Placental epithelial cell (primary cell): ENCODE measurements around the gene OR2T8. TPM values are rescaled to one million over a fixed set of nuclear protein-coding genes. Genes with fewer than 3 reads are reported as not detected.

ENCODE experiments used
- total RNA-seq: library from RNA; depleted of rRNA; stranded (reverse); fragments of >200 nt; gene quantifications from 2 replicates; pipeline ENCODE4 v1.2.3, GENCODE V29; 2012

OR2T8 gene, protein sequence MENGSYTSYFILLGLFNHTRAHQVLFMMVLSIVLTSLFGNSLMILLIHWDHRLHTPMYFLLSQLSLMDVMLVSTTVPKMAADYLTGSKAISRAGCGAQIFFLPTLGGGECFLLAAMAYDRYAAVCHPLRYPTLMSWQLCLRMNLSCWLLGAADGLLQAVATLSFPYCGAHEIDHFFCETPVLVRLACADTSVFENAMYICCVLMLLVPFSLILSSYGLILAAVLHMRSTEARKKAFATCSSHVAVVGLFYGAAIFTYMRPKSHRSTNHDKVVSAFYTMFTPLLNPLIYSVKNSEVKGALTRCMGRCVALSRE
- total RNA-seq = 0.98 TPM in 1 of 2 replicates, not detected in the other

GRCh38 chr1:247919952-247920351 is at the start of gene OR2T8:
Gene OR2T8 (plus strand): TSS chr1:247920252. CDS start chr1:247921018, 766 bp downstream.

GRCh38 chr1:247895163-247895637 is 24.9 kb upstream of the OR2T8 start, which contains the start of gene OR2W3:
Gene OR2W3 (plus strand): TSS chr1:247895587. CDS start chr1:247895587, 0 bp downstream.

DNA sequence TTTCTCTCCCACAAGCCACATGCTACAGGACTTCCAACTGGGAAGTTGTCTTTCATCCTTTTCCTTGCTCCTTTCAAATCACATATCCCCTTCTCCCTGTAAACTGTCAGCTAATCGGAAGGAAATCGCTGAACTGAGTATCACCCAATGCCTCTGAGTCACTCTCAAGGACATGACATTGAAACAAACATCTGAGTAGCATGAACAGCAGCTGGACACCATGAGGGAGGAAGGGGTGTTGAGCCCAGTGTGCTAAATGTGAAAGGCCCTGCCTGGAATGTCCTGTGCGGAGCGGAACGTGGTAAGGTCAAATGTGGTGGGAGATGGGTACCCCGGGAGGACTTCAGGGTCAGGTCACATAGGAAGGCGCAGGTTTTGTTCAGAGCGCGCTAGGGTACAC is 4.8 kb downstream of the OR2T8 start, which contains the start of gene OR2AJ1:
OR2AJ1 (plus strand) TSS at position 22 of the 400 bp plus-strand sequence. CDS start 8,880 bp downstream, outside the sequence.

DNA sequence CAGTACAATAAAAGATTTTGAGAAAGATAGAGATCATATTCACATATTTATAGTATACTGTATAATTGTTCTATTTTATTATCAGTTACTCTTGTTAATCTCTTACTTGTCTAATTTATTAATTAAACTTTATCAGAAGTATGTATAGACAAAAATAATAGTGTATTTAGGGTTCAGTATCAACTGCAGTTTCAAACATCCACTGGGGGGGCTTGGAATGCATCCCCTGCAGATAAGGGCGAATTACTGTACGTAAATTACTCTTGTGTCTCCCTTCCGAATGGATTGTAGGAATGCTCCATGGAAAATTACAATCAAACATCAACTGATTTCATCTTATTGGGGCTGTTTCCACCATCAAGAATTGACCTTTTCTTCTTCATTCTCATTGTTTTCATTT is 28.5 kb downstream of the OR2T8 start, which contains the start of gene OR2L8:
OR2L8 (plus strand) TSS at position 301 of the 400 bp plus-strand sequence; CDS start at position 301, 0 bp downstream.

DNA sequence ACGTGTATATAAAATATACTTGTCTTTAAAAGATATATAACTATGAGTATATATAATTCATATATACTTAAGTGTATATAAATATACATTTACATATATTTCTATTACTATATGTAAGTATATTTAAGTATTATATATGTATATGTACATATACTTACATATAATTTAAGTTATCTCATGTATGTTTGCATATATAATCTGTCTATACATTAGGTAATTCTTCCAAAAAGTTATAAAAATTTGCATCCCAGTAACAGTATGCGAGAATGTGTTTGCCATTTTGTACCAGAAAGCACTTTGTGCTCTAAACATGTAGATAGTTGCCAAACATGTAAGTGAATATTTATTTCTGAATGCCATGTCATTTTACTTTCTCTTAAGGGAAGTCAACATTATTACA is 44.9 kb downstream of the OR2T8 start, which contains the start of gene OR2AK2:
OR2AK2 (plus strand) TSS at position 301 of the 400 bp plus-strand sequence. CDS start 144 bp downstream, outside the sequence.

Other genes starting within 250 kb of the OR2T8 start
- gene OR13G1, start 240.5 kb upstream of the OR2T8 start, total RNA-seq = not detected in 2 replicates
- gene OR6F1, start 203.6 kb upstream of the OR2T8 start, total RNA-seq = not detected in 2 replicates
- not detected in 2 replicates for gene OR14K1, start 181.6 kb upstream of the OR2T8 start, total RNA-seq
- not detected in 2 replicates for gene OR14A2, start 172.1 kb upstream of the OR2T8 start, total RNA-seq
- gene OR1C1, start 159.7 kb upstream of the OR2T8 start, total RNA-seq = not detected in 2 replicates
- not detected in 2 replicates for gene OR14A16, start 96.1 kb upstream of the OR2T8 start, total RNA-seq
- not detected in 2 replicates for gene OR11L1, start 78.4 kb upstream of the OR2T8 start, total RNA-seq
- gene TRIM58, start 63.1 kb upstream of the OR2T8 start, total RNA-seq = 3.1 and 18.8 TPM in 2 replicates
- 1.6 and 6.2 TPM in 2 replicates for gene OR2W3, start 24.7 kb upstream of the OR2T8 start, total RNA-seq
- gene OR2AJ1, start 4.6 kb downstream of the OR2T8 start, total RNA-seq = under 0.01 and 0.11 TPM in 2 replicates
- 0.39 TPM in 1 of 2 replicates, not detected in the other for gene OR2L8, start 28.6 kb downstream of the OR2T8 start, total RNA-seq
- not detected in 2 replicates for gene OR2AK2, start 45.0 kb downstream of the OR2T8 start, total RNA-seq
- gene OR2L5, start 93.4 kb downstream of the OR2T8 start, total RNA-seq = 0.11 TPM in 1 of 2 replicates, not detected in the other
- not detected in 2 replicates for gene OR2L2, start 109.8 kb downstream of the OR2T8 start, total RNA-seq
- gene OR2L3, start 126.6 kb downstream of the OR2T8 start, total RNA-seq = not detected in 2 replicates
- gene OR2L13, start 174.9 kb downstream of the OR2T8 start, total RNA-seq = not detected in 2 replicates
- gene OR2M5, start 224.9 kb downstream of the OR2T8 start, total RNA-seq = not detected in 2 replicates